Trophoblast cell (in vitro differentiated cells and primary cell): ENCODE data around the gene TMEM101.

Source experiments
- DNase-seq, 2 donors: peaks; one replicate each; pipeline ENCODE4 v3.0.0-alpha.2; 2016
- H2AFZ ChIP-seq: 2 replicates; pipeline ENCODE4 v1.6.1; 2013; ENCODE audit warnings: low read length, moderate library complexity, mild to moderate bottlenecking; ENCODE audit not compliant: insufficient read depth, poor library complexity
- H2AK5ac ChIP-seq: 2 replicates; pipeline ENCODE4 v1.6.1; 2013; ENCODE audit warnings: mild to moderate bottlenecking, low read length
- H2BK120ac ChIP-seq: 2 replicates; pipeline ENCODE4 v1.6.1; 2013; ENCODE audit warnings: low read length, mild to moderate bottlenecking, moderate library complexity; ENCODE audit not compliant: insufficient read depth, poor library complexity
- H2BK12ac ChIP-seq: 2 replicates; pipeline ENCODE4 v1.6.1; 2013; ENCODE audit warnings: mild to moderate bottlenecking, low read length, moderate library complexity
- H2BK5ac ChIP-seq: 2 replicates; pipeline ENCODE4 v1.6.1; 2013; ENCODE audit warnings: low read length, low read depth, moderate library complexity, mild to moderate bottlenecking; ENCODE audit not compliant: poor library complexity
- H3K14ac ChIP-seq: 2 replicates; pipeline ENCODE4 v1.6.1; 2013; ENCODE audit warnings: mild to moderate bottlenecking, low read length
- H3K18ac ChIP-seq: 2 replicates; pipeline ENCODE4 v1.6.1; 2013; ENCODE audit warnings: mild to moderate bottlenecking, low read length
- H3K23ac ChIP-seq: 2 replicates; pipeline ENCODE4 v1.6.1; 2013; ENCODE audit warnings: low read length
- H3K27ac ChIP-seq: 2 replicates; pipeline ENCODE4 v1.5.1; 2013; ENCODE audit warnings: low read depth, mild to moderate bottlenecking, inconsistent platforms, low read length, moderate library complexity
- H3K27me3 ChIP-seq: 2 replicates; pipeline ENCODE4 v1.6.1; 2013; ENCODE audit warnings: inconsistent platforms, mild to moderate bottlenecking, low read length, moderate library complexity; ENCODE audit not compliant: insufficient read depth
- H3K36me3 ChIP-seq, 2 experiments: 1 replicate in 1 of 2; 2 replicates in 1 of 2; pipeline ENCODE4 v1.6.1; 2013; ENCODE audit warnings: low read length in 2 of 2, mild to moderate bottlenecking in 2 of 2, moderate library complexity in 1 of 2; ENCODE audit not compliant: insufficient read depth in 2 of 2, control insufficient read depth in 1 of 2
- H3K4ac ChIP-seq: 2 replicates; pipeline ENCODE4 v1.6.1; 2013; ENCODE audit warnings: low read depth, mild to moderate bottlenecking, low read length, moderate library complexity
- H3K4me1 ChIP-seq, 2 experiments: 1 replicate in 1 of 2; 2 replicates in 1 of 2; pipeline ENCODE4 v1.6.1; 2013; ENCODE audit warnings: low read length in 2 of 2, mild to moderate bottlenecking in 2 of 2, moderate library complexity in 1 of 2; ENCODE audit not compliant: insufficient read depth in 2 of 2, control insufficient read depth in 1 of 2
- H3K4me2 ChIP-seq: 2 replicates; pipeline ENCODE4 v1.6.1; 2013; ENCODE audit warnings: inconsistent platforms, mild to moderate bottlenecking, low read length, moderate library complexity
- H3K4me3 ChIP-seq: 2 replicates; pipeline ENCODE4 v1.5.1; 2013; ENCODE audit warnings: mild to moderate bottlenecking, low read depth, low read length, inconsistent platforms
- H3K79me1 ChIP-seq: one replicate; pipeline ENCODE4 v1.6.1; 2013; ENCODE audit warnings: low read length
- H3K79me2 ChIP-seq: 2 replicates; pipeline ENCODE4 v1.6.1; 2013; ENCODE audit warnings: low read length, mild to moderate bottlenecking; ENCODE audit not compliant: control insufficient read depth, insufficient read depth, poor library complexity
- H3K9ac ChIP-seq: 2 replicates; pipeline ENCODE4 v1.6.1; 2013; ENCODE audit warnings: mild to moderate bottlenecking, low read length
- H3K9me3 ChIP-seq: 2 replicates; pipeline ENCODE4 v1.6.1; 2013; ENCODE audit warnings: low read depth, mild to moderate bottlenecking, control low read depth, inconsistent platforms, low read length; ENCODE audit not compliant: insufficient read depth
- H4K12ac ChIP-seq: 2 replicates; pipeline ENCODE4 v1.6.1; 2013; ENCODE audit warnings: low read depth, mild to moderate bottlenecking, low read length, moderate library complexity
- H4K8ac ChIP-seq: 2 replicates; pipeline ENCODE4 v1.6.1; 2013; ENCODE audit warnings: low read depth, mild to moderate bottlenecking, low read length, moderate library complexity
- H4K91ac ChIP-seq: one replicate; pipeline ENCODE4 v1.6.1; 2013; ENCODE audit warnings: low read depth, mild to moderate bottlenecking, low read length, moderate library complexity
- WGBS: extraction: QIAGEN DNeasy Blood & Tissue Kit; methylation state at CpG from one replicate; pipeline ENCODE4 v1.1.7; 2013; ENCODE audit warnings: missing lambda C conversion rate; ENCODE audit not compliant: insufficient read length, insufficient coverage; ENCODE audit errors: extremely low coverage; 5-methylcytosine and 5-hydroxymethylcytosine counted together

TMEM101 gene

DNA sequence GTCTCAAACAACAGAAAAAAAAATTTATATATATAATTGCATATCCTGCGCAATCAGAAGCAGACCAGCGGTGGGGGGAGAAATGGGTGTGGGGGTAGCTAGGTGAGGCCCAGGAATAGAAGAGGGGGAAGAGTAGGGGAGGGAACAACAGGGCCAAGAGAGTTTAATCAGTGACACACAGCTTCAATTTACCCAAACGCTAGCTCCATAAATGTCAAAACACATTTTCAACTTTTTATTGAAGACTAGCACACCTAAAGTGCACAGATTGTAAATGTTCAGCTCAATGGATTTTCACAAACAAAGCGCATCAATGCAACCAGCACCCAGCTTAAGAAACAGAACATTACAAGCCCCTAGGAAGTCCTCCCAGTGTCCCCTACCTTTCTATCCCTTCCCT is 35.1 kb downstream of the TMEM101 start:
- Histone ChIP-seq H3K27me3 (peaks cover 21% of the 10 kb centered on the region), H3K9me3 (no peaks in the 10 kb centered on the region), H3K36me3 (no peaks in the 10 kb centered on the region), H3K4me2 (no peak overlapping the region), H3K4me3 (no peak overlapping the region), H2AFZ (no peak overlapping the region), H3K23ac (no peak overlapping the region), H2BK12ac (no peak overlapping the region), H3K9ac (no peak overlapping the region), H3K18ac (no peak overlapping the region), H2BK5ac (no peak overlapping the region), H2AK5ac (no peak overlapping the region), H3K14ac (no peak overlapping the region), H4K8ac (no peak overlapping the region), H3K4me1 (peaks cover 4 to 9% of the 10 kb centered on the region in 2 experiments), H4K91ac (no peak overlapping the region), H3K27ac (no peak overlapping the region), H3K79me2 (no peaks in the 10 kb centered on the region), H4K12ac (no peak overlapping the region), H2BK120ac (no peak overlapping the region), H3K4ac (no peak overlapping the region), H3K79me1 (no peaks in the 10 kb centered on the region)
- WGBS = no CpG with 5 or more reads among the region's 4 CpGs
- no peak for DNase-seq

DNA sequence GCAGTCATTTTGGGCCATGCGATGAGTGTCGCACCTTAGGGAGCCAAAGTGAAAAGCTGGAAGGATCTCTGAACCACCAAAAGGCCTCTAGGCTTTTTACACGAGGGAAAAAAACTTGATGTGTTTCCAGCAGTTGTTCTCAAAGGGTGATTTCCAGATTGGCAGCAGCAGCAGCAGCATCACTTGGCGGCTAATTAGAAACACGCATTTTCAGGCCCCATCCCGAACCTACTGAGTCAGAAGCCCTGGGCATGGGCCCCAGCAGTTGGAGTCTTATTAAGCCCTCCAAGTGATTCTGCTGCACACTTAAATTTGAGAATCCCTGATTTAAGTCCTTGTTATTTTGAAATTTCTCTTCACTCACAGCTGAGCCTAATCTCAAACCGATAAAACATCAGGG is 35.8 kb downstream of the TMEM101 start:
- Histone ChIP-seq H3K9me3 (no peaks in the 10 kb centered on the region), H4K12ac (no peak overlapping the region), H3K18ac (no peak overlapping the region), H3K9ac (no peak overlapping the region), H2AFZ (no peak overlapping the region), H3K36me3 (no peaks in the 10 kb centered on the region), H3K4me2 (no peak overlapping the region), H3K4ac (no peak overlapping the region), H3K4me3 (no peak overlapping the region), H3K27ac (no peak overlapping the region), H3K27me3 (peaks cover 15% of the 10 kb centered on the region), H4K8ac (no peak overlapping the region), H2BK12ac (no peak overlapping the region), H3K23ac (no peak overlapping the region), H2BK5ac (no peak overlapping the region), H4K91ac (no peak overlapping the region), H3K14ac (no peak overlapping the region), H2BK120ac (no peak overlapping the region), H2AK5ac (no peak overlapping the region), H3K4me1 (peaks cover 2 to 7% of the 10 kb centered on the region in 2 experiments), H3K79me1 (no peaks in the 10 kb centered on the region), H3K79me2 (no peaks in the 10 kb centered on the region)
- no CpG with 5 or more reads among the region's 7 CpGs for WGBS
- no peak for DNase-seq

DNA sequence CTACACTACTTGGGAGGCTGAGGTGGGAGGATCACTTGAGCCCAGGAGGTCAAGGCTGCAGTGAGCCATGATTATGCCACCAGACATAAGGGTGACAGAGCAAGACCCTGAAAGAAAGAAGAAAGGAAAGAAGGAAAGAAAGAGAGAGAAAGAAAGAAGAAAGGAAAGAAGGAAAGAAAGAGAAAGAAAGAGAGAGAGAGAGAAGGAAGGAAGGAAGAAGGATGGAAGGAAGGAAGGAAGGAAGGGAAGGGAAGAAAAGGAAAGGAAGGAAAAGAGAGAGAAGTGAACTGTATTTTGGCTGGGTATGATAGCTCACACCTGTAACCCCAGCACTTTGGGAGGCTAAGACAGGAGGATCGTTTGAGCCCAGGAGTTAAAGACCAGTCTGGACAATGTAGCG is 36.7 kb downstream of the TMEM101 start:
- Histone ChIP-seq H3K18ac (no peak overlapping the region), H2BK5ac (no peak overlapping the region), H4K91ac (no peak overlapping the region), H2BK120ac (no peak overlapping the region), H4K12ac (no peak overlapping the region), H3K4me2 (no peak overlapping the region), H3K14ac (no peak overlapping the region), H2AK5ac (no peak overlapping the region), H3K9me3 (no peaks in the 10 kb centered on the region), H3K4me3 (no peak overlapping the region), H3K27me3 (peaks cover 6% of the 10 kb centered on the region), H3K4ac (no peak overlapping the region), H3K79me1 (no peaks in the 10 kb centered on the region), H3K27ac (no peak overlapping the region), H2AFZ (no peak overlapping the region), H3K9ac (no peak overlapping the region), H3K79me2 (no peaks in the 10 kb centered on the region), H2BK12ac (no peak overlapping the region), H3K36me3 (no peaks in the 10 kb centered on the region), H3K4me1 (no peaks in the 10 kb centered on the region), H4K8ac (no peak overlapping the region), H3K23ac (no peak overlapping the region)
- no CpG with 5 or more reads among the region's 2 CpGs for WGBS
- no peak for DNase-seq

DNA sequence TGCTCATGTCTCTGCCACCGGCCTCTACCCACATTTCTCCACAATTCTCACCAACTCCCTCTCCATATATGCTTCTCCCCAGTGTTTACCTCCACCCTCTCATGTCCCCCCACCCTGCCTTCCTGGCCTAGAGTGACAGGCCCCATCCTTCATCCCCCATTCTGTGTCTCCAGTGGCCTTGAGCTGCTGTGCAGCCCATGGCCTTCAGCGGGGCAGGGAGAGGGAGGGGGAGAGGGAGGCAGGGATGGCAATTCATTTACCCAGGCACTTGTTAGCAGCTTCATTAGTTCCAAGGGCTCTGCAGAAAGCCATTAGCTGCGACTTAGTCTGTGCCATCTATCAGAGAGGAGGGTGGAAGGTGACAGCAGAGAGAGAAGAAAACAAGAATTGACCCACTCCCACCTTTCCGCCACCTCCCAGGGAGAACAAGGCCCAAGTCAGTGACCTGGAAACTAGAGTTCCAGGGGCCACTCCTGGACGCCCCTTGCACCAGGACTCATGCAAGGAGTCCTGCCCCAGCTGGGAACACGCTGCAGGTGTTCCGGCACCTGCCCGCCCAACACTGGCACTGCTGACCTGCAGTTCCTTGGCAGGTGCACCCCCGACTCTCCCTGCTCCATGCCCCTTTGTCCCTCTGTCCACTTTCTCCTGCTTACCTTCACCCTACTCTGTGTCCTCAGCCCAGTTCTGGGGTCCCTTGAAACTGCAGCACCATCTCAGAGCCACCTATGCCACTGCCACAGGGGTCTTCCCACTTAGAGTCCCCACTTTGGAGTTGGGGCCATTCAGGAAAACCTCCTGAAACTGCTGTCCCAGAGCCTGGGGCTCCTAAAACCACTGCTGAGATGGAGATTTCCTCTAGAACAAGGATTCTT is 37.6 kb downstream of the TMEM101 start:
- Histone ChIP-seq H3K79me2 (no peaks in the 10 kb centered on the region), H3K4me3 (peak overlapping the region; percentile 39), H4K8ac (no peak overlapping the region), H2AK5ac (no peak overlapping the region), H3K4me2 (no peak overlapping the region), H4K91ac (no peak overlapping the region), H2BK120ac (no peak overlapping the region), H3K14ac (no peak overlapping the region), H2AFZ (no peak overlapping the region), H3K4me1 (no peaks in the 10 kb centered on the region), H3K18ac (no peak overlapping the region), H3K9me3 (no peaks in the 10 kb centered on the region), H2BK12ac (no peak overlapping the region), H3K4ac (no peak overlapping the region), H3K27ac (no peak overlapping the region), H3K27me3 (peaks cover under 1% of the 10 kb centered on the region), H3K23ac (no peak overlapping the region), H2BK5ac (no peak overlapping the region), H4K12ac (no peak overlapping the region), H3K9ac (no peak overlapping the region), H3K36me3 (no peaks in the 10 kb centered on the region), H3K79me1 (no peaks in the 10 kb centered on the region)
- DNase-seq = no peak
- 100% methylated on average over 1 of the region's 9 CpGs for WGBS
